ENCODE data around the gene PIM3.

The PIM3 gene

DNA sequence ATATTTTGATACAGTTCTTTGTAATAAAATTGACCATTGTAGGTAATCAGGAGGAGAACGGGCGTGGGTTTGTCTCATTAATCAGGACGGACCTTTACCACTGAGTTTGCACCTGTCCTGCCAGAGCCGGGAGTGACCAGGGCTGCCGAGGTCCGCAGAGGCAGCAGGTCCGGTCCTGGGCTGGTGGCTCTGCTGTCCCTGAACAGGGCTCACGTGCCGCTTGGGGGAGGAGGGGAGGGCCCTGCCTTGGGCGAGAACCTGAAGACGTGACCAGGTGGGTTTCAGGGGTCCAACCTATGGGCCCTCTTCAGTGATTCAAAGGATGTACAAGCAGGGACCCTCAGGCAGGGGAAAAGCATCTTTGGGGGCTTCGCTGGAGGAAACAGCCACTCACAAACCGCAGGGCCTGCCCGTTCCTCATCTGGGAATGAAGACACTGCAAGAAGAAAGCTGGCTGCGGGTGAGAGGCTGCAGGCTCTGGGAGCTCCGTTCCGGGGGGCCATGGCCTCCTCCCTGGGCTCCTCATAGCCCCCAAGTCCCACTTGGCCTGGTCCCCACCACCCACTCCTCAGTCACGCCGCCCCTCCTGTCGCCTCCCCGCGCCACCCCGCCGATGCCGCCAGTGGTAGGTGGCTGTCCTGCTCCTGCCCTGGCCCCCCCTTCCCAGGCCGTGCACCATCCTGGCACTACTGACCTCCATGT is 32.9 kb upstream of the PIM3 start:
- no peak for DNase-seq (ENCODE audit: extremely low read depth in 1 of 2, low read depth in 1 of 2)

GRCh38 chr22:49928185-49928495 is 32.4 kb upstream of the PIM3 start:
- no peak for DNase-seq (ENCODE audit: extremely low read depth in 1 of 2, low read depth in 1 of 2)

GRCh38 chr22:49928555-49929210 is 31.9 kb upstream of the PIM3 start:
- no peak for DNase-seq (ENCODE audit: extremely low read depth in 1 of 2, low read depth in 1 of 2)

DNA sequence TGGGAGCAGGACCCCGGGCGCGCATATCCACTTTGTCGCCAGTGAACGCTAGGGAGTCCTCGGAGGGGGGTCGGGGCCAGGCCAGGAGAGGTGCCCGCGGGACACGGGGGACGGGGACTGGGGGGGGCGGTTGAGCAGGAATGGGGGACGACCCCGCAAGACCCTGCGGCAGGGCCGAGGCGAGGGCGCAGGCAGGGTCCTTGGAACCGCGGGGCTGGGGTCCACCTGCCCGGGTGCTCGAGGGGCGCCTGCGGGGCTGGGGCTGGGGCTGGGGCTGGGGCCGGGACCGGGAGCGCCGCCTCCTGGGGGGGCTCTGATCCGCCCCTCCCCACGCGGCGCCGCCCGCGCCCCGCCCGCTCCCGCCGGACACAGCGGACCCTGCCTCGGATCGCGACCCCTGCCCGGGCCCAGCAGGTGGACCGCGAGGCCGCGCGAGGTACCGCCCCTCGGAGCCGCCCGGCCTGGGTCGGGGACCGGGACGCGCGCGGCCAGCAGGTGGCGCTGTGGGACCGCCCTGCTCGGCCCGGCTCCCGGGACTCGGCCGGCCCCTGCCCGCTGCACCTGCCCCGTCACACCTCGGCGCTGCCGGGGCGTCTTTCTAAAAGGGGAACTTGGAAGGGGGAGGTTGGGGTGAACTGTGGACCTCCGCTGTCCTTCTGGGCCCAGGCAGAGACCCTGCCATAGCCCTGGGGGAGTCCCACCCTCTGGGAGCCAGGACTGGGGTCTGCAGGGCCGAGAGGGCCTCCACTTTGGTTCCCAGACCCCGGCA is 31.2 kb upstream of the PIM3 start:
- peak; percentile 31 to 64 for DNase-seq (ENCODE audit: extremely low read depth in 1 of 2, low read depth in 1 of 2)

- DNase-seq (ENCODE audit: extremely low read depth in 1 of 2, low read depth in 1 of 2): no peak
Measured at GRCh38 chr22:49929994-49930575, 30.5 kb upstream of the PIM3 start.

DNA sequence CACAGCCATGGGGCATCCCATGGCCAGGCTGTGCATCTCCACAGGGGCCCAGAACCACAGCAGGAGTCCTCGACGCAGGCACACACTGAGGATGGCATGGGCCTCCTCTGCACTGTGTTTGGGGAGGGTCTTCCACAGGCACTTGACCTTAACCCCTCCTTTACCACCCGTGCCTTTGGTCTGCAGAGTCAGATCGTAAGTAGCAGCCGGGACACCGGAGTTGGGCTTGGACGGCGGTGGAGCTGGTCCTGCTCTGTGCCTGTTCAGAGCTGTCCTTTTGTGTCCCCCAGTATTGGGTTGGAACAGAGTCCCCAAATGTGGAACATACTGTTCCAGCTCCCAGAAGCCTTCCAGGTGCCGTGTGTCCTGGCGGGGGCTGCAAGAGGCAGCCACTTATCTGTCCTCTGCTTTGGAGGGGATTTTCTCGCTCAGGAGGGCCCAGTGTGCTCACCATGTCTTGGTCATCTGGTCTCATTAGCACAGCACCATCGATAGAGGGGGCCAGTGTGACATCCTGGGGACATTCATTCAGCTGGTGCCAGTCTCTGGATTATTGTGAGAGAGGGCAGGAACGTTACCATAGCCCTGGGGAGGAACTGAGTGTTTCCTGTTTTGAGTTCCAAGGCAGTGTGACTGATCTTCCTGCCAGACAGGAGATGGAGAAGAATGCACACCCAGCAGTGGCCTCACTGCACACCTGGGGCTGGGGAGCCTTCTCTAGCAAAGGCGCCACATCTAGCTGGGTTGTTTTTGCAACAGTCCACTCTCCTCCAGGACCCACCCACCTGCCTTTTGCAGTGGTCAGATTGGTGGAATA is 29.8 kb upstream of the PIM3 start:
- DNase-seq (ENCODE audit: extremely low read depth in 1 of 2, low read depth in 1 of 2): peak in 1 of 2 donors; percentile 33

- DNase-seq (ENCODE audit: extremely low read depth in 1 of 2, low read depth in 1 of 2): no peak
Measured at GRCh38 chr22:49933236-49934159, 27.1 kb upstream of the PIM3 start.

- DNase-seq (ENCODE audit: extremely low read depth in 1 of 2, low read depth in 1 of 2): peak in 1 of 2 donors; percentile 31
Measured at GRCh38 chr22:49934160-49934890, 26.2 kb upstream of the PIM3 start.

- DNase-seq (ENCODE audit: extremely low read depth in 1 of 2, low read depth in 1 of 2): peak; percentile 84 to 86
Measured at GRCh38 chr22:49934891-49935557, 25.5 kb upstream of the PIM3 start.

DNA sequence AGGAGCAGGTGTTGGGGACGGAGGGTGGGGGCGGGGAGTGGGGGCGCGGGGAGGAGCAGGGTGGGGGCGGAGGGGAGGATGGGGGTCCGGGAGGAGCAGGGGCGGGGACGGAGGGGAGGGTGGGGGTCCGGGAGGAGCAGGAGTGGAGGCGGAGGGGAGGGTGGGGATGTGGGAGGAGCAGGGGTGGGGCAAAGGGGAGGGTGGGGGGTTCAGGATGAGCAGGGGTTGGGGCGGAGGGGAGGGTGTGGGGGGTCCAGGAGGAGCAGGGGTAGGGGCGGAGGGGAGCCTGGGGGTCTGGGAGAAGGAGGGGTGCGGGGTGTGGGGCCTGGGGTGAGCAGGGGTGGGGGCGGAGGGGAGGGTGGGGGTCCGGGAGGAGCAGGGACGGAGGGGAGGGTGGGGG is 25.0 kb upstream of the PIM3 start:
- DNase-seq (ENCODE audit: extremely low read depth in 1 of 2, low read depth in 1 of 2): no peak

GRCh38 chr22:49936018-49936972 is 24.3 kb upstream of the PIM3 start:
- DNase-seq (ENCODE audit: extremely low read depth in 1 of 2, low read depth in 1 of 2): peak; percentile 98 to 99

GRCh38 chr22:49936973-49937757 is 23.4 kb upstream of the PIM3 start:
- no peak for DNase-seq (ENCODE audit: extremely low read depth in 1 of 2, low read depth in 1 of 2)

DNA sequence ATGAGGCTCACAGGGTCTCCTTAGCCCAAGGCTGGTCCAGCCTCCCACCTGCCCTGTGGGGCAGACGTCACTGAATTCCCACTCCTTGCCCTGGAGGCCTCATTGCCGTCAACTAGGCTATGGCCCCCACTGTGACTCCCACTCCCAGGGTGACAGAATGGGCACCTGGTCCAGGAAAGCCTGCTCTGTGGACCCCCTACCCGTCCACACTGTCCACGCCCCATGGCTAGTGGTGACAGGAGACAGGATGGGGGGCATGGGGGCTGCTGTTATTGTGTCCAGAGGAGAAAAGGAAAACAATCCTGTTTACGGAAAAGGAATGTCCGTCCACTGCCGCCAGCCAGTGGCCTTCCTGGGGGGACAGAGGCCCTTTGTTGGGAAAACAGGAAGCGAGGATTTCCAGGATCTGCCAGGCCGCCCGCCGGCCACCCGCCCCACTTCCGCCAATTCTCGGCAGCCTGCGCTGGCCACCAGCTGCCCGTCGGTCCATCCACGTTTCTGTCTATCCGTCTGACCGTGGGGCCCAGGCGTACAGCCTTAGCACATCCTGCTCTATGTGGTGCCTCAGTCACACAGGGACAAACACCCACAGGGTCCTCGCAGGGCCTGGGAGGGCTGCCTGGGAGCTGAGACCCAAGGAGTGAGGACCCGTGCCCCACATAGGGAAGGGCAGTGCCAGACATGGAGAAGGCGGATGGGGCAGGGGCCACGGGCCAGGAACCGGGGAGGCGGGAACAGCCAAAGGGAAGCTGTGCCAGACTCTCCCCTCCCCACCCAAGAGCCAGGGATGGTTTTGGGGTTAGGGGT is 22.6 kb upstream of the PIM3 start:
- DNase-seq (ENCODE audit: extremely low read depth in 1 of 2, low read depth in 1 of 2): no peak

DNA sequence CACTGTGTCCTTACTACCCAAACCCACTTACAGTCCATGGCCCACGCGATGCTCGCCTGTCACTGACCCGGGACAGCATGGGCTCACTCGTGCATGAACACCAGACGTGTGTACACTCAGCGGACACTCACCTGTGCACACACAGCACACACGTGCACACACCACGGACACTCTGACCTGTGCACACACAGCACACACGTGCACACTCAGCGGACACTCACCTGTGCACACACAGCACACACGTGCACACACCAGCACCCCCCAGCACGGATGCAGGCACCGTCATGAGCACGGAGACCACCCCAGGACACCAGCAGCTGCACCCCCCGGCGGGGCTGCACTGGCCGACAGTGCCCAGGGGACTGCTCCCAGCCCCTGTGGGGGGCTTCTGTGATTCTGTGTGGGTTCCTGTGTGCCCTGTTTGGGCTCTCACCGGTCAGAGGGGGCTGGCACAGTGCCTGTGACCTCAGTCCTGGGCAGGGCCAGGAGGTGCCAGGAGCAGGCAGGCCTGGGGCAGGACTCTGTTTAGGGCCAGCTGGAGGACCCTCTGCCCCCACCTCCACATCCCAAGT is 21.9 kb upstream of the PIM3 start:
- no peak for DNase-seq (ENCODE audit: extremely low read depth in 1 of 2, low read depth in 1 of 2)

GRCh38 chr22:49941507-49942316 is 18.9 kb upstream of the PIM3 start:
- DNase-seq (ENCODE audit: extremely low read depth in 1 of 2, low read depth in 1 of 2): no peak

All from stimulated activated CD8-positive, alpha-beta memory T cell treated with anti-CD3 and anti-CD28 coated beads, Interleukin-7, amount 100 ng/mL, for 48 hours (primary cell).